ENCODE data around the gene DHRS3. TPM values are rescaled to one million over a fixed set of nuclear protein-coding genes. Genes with fewer than 3 reads are reported as not detected.
A peak's percentile ranks its signal among the peaks of the same experiment; 100 is the strongest.

The DHRS3 gene
- total and polyA plus RNA-seq, 2 donors (not counting 1 experiment from before 2014, with no cell fraction given), result 8.4 to 36.8 TPM

- H3K27ac ChIP-seq (ENCODE audit: insufficient read depth, low read length), result peak overlapping the region; percentile 63
- no peaks in the 10 kb centered on the region for H3K27me3 ChIP-seq (ENCODE audit: control insufficient read depth, insufficient read depth, low read length)
- peak overlapping the region; percentile 27 for H3K4me2 ChIP-seq (ENCODE audit: extremely low read depth, insufficient read depth, low read length)
- H3K4me3 ChIP-seq (replicated peaks in 1 of 4; ENCODE audit: control extremely low read depth in 1 of 4, insufficient read depth in 1 of 4, low read depth in 3 of 4, low read length in 4 of 4), result no peak overlapping the region
- TF ChIP-seq EZH2 (IDR thresholded peaks at IDR 0.05; ENCODE audit: low read length, missing control alignments), result no peak
- no peaks in the 10 kb centered on the region for H3K79me2 ChIP-seq (ENCODE audit: control insufficient read depth, insufficient read depth, low read length)
- DNase-seq (ENCODE audit: low read depth in 2 of 2), result peak in 1 of 2 donors; percentile 51
- no peak overlapping the region for H2AFZ ChIP-seq (ENCODE audit: low read length)
- H3K36me3 ChIP-seq (ENCODE audit: control insufficient read depth, insufficient read depth, low read length), result no peaks in the 10 kb centered on the region
- no peak overlapping the region for H3K9ac ChIP-seq (ENCODE audit: insufficient read depth, low read length)
- H3K9me3 ChIP-seq (ENCODE audit: control insufficient read depth, insufficient read depth, low read depth, low read length), result no peaks in the 10 kb centered on the region
- H3K4me1 ChIP-seq (ENCODE audit: control insufficient read depth, extremely low read depth, insufficient read depth, low read length), result peaks cover 10% of the 10 kb centered on the region
- no peaks in the 10 kb centered on the region for H4K20me1 ChIP-seq (ENCODE audit: control insufficient read depth, extremely low read depth, insufficient read depth, low read length)
These were observed 60.8 kb downstream of the DHRS3 start for GRCh38 chr1:12556957-12557935.

- H3K36me3 ChIP-seq (ENCODE audit: control insufficient read depth, insufficient read depth, low read length), result no peaks in the 10 kb centered on the region
- no peaks in the 10 kb centered on the region for H3K79me2 ChIP-seq (ENCODE audit: control insufficient read depth, insufficient read depth, low read length)
- H3K27me3 ChIP-seq (ENCODE audit: control insufficient read depth, insufficient read depth, low read length), result no peaks in the 10 kb centered on the region
- no peak overlapping the region for H3K9ac ChIP-seq (ENCODE audit: insufficient read depth, low read length)
- TF ChIP-seq CTCF (conservative IDR thresholded peaks at IDR 0.05 in 1 of 2, IDR thresholded peaks at IDR 0.05 in 1 of 2; ENCODE audit: low read depth in 1 of 2, low read length in 2 of 2) (no peak), EZH2 (IDR thresholded peaks at IDR 0.05; ENCODE audit: low read length, missing control alignments) (no peak)
- H3K27ac ChIP-seq (ENCODE audit: insufficient read depth, low read length), result peak overlapping the region; percentile 63
- no peaks in the 10 kb centered on the region for H3K9me3 ChIP-seq (ENCODE audit: control insufficient read depth, insufficient read depth, low read depth, low read length)
- H3K4me2 ChIP-seq (ENCODE audit: extremely low read depth, insufficient read depth, low read length), result peak overlapping the region; percentile 27
- H3K4me1 ChIP-seq (ENCODE audit: control insufficient read depth, extremely low read depth, insufficient read depth, low read length), result peaks cover 10% of the 10 kb centered on the region
- H4K20me1 ChIP-seq (ENCODE audit: control insufficient read depth, extremely low read depth, insufficient read depth, low read length), result no peaks in the 10 kb centered on the region
- peak overlapping the region; percentile 15 for H2AFZ ChIP-seq (ENCODE audit: low read length)
- peak; percentile 87 to 96 for DNase-seq (ENCODE audit: low read depth in 2 of 2)
- no peak overlapping the region for H3K4me3 ChIP-seq (replicated peaks in 1 of 4; ENCODE audit: control extremely low read depth in 1 of 4, insufficient read depth in 1 of 4, low read depth in 3 of 4, low read length in 4 of 4)
These were observed 61.6 kb downstream of the DHRS3 start for GRCh38 chr1:12556368-12556930.

GRCh38 chr1:12555411-12556367 is 62.3 kb downstream of the DHRS3 start:
- TF ChIP-seq EZH2 (IDR thresholded peaks at IDR 0.05; ENCODE audit: low read length, missing control alignments) (no peak), CTCF (conservative IDR thresholded peaks at IDR 0.05 in 1 of 2, IDR thresholded peaks at IDR 0.05 in 1 of 2; ENCODE audit: low read depth in 1 of 2, low read length in 2 of 2) (no peak)
- Histone ChIP-seq H3K4me3 (replicated peaks in 1 of 4; ENCODE audit: control extremely low read depth in 1 of 4, insufficient read depth in 1 of 4, low read depth in 3 of 4, low read length in 4 of 4) (no peak overlapping the region), H3K4me2 (ENCODE audit: extremely low read depth, insufficient read depth, low read length) (no peak overlapping the region), H3K9me3 (ENCODE audit: control insufficient read depth, insufficient read depth, low read depth, low read length) (no peaks in the 10 kb centered on the region), H3K27ac (ENCODE audit: insufficient read depth, low read length) (no peak overlapping the region), H3K36me3 (ENCODE audit: control insufficient read depth, insufficient read depth, low read length) (no peaks in the 10 kb centered on the region), H2AFZ (ENCODE audit: low read length) (no peak overlapping the region), H3K79me2 (ENCODE audit: control insufficient read depth, insufficient read depth, low read length) (no peaks in the 10 kb centered on the region), H3K9ac (ENCODE audit: insufficient read depth, low read length) (no peak overlapping the region), H3K27me3 (ENCODE audit: control insufficient read depth, insufficient read depth, low read length) (no peaks in the 10 kb centered on the region), H3K4me1 (ENCODE audit: control insufficient read depth, extremely low read depth, insufficient read depth, low read length) (peaks cover 10% of the 10 kb centered on the region), H4K20me1 (ENCODE audit: control insufficient read depth, extremely low read depth, insufficient read depth, low read length) (no peaks in the 10 kb centered on the region)
- no peak for DNase-seq (ENCODE audit: low read depth in 2 of 2)
